NCI-H2196 treated with DMSO at 0.1 percent for 48 hours (cell line): Measurements from ENCODE around the gene TNNT3.
"Not testable (repeated sequence)": the region's sequence is repeated elsewhere in the genome, so short reads cannot be mapped to it uniquely, and the experiment has no call there.

Source experiments
- DNase-seq: peaks from one replicate; lab custom pipeline; 2025; ENCODE audit not compliant: unreplicated experiment; lab: John Stamatoyannopoulos, UW

The TNNT3 gene

GRCh38 chr11:1919391-1920127, at the start of gene TNNT3:
Gene TNNT3 (plus strand): TSS chr11:1919703. CDS start chr11:1922875, 3,172 bp downstream.
- no peak for DNase-seq

GRCh38 chr11:1870326-1870696, 49.2 kb upstream of the TNNT3 start:
- DNase-seq = no peak

DNA sequence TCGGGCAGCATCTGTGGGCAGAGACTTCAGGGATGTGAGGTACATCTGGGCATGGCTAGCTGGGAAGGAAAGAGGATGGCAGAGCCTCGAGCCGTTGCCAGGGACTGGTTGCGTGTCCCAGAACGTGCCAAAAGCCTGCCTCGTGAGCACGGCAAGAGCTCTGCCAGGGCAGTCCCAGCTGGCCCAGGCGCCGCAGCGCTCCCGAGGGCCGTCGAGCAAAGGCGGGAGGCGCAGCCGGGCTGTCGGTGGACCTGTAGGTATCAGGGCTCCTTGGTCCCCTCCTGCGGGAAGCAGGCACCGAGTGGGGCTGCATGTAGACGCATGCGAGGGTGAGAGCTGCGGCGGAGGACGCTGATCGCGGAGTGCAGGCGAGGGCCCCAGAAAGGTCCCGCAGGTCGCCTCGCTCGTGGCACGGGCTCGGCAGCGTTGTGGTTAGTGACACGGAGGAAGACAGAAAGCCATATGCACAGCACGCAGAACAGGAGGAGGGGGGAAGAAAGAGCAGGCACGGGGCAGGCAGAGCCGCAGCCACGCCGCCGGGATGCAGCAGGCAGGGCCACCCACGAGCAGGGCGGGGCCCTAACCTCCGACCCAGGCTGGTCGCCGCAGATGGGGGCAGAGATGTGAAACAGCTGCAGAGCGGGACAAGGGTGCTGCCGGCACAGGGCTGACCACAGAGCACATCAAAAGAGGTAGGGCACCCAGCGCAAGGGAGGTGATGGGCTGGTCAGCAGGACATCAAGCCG, 48.6 kb upstream of the TNNT3 start:
- DNase-seq = no peak

DNA sequence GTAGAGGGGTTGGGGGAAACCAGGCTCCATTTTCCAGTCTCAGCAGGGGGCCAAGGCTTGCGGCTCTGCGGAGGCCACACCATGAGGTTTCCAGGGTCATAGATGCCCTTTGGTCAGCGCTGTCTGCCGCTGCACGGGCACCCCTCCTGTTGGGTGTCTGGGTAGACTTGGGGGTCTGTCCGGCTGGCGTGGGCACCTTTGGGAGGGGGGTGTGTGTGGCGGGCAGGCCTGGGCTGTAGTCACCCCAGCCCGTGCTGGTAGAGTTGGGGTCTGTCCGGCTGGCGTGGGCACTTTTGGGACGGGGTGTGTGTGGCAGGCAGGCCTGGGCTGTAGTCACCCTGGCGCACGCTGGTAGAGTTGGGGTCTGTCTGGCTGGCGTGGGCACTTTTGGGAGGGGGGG, 48.0 kb upstream of the TNNT3 start:
- no peak for DNase-seq

DNA sequence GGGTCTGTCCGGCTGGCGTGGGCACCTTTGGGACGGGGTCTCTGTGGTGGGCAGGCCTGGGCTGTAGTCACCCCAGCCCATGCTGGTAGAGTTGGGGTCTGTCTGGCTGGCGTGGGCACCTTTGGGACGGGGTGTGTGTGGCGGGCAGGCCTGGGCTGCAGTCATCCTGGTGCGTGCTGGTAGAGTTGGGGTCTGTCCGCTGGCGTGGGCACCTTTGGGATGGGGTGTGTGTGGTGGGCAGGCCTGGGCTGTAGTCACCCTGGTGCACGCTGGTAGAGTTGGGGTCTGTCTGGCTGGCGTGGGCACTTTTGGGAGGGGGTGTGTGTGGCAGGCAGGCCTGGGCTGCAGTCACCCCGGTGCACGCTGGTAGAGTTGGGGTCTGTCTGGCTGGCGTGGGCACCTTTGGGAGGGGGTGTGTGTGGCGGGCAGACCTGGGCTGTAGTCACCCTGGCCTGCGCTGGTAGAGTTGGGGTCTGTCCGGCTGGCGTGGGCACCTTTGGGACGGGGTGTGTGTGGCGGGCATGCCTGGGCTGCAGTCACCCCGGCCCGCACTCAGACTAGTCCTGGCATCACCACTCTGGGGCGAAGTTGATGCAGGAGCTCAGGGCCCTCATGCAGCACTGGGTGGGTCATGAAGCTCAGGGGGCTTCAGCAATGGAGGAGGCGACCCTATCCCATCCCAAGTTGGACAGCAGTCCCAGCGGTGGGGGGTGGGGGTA, 47.1 kb upstream of the TNNT3 start:
- DNase-seq = no peak

- DNase-seq = no peak
These were observed 46.3 kb upstream of the TNNT3 start for GRCh38 chr11:1873048-1873812.

DNA sequence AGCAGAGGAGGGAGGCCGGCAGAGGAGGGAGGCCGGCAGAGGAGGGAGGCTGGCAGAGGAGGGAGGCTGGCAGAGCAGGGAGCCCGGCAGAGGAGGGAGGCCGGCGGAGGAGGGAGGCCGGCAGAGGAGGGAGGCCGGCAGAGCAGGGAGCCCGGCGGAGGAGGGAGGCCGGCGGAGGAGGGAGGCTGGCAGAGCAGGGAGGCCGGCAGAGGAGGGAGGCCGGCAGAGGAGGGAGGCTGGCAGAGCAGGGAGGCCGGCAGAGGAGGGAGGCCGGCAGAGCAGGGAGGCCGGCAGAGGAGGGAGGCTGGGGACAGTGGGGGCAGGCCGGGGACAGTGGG, 45.7 kb upstream of the TNNT3 start:
- not testable (repeated sequence) for DNase-seq

DNA sequence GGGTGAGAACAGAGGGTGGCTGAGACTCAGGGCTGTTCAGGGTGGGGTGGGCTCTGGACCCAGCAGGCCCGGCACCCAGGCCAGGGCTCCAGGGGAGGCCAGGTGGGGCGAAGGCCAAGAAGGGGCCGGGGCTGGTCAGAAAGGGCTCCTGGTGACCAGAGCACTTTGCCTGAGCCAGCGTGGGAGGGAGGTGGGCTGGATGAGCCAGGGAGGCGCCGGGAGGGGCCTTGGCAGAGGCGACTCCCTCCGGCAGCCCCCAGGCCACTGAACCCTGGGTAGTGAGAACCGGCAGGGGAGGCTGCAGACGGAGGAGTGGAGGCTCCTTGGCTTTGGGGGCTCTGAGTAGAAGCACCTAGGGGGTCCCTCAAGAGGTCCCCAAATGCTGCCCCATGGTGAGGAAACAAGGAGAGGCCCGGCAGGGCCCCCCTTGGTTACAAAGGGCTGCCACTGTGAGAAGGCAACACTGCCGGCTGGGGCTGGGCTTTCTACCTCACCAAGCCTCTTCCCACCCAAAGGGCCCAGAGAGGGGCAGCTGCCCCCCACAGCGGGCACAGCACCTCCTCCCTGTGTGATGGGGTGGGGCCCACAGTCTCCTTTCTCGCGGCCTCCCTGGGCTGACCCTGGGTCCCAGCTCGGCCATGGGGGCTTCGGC, 44.9 kb upstream of the TNNT3 start:
- not testable (repeated sequence) for DNase-seq

DNA sequence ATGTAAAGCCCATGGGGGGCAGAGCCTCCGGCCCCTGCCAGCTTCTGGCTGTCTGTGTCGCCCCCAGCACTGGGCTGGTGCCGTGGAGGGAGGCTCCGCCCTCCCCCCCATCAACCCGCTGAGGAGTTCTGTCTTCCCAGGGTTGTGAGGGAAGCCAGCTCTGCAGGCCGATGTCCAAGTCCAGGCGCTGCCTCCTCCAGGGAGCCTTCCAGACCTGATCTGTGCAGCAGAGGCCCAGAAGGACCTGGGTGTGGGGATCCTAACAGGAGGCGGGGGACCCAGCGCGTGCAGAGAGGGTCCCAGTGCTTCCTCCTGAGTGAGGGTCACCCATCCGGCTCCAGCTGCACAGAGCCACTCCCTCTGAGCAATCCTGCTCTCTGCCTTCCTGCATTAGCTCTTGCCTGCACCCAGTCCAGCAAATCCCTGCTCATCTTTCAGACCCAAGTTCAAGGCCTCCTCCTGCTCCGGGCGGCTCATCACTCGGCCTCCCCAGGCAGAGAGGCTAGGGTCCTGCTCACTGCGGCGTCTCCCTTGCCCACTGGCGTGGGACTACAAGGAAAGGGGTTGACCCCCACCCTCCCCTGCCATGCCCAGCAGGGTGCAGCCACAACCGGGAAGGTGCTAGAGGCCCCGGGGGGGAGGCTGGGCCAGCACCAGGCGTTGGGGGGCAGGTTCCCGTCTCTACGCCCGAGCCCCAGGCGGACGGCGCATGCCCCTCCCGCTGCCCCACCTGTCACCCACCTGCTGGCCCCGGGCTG, 44.2 kb upstream of the TNNT3 start:
- no peak for DNase-seq

GRCh38 chr11:1875851-1876301, 43.6 kb upstream of the TNNT3 start:
- DNase-seq = not testable (repeated sequence)

DNA sequence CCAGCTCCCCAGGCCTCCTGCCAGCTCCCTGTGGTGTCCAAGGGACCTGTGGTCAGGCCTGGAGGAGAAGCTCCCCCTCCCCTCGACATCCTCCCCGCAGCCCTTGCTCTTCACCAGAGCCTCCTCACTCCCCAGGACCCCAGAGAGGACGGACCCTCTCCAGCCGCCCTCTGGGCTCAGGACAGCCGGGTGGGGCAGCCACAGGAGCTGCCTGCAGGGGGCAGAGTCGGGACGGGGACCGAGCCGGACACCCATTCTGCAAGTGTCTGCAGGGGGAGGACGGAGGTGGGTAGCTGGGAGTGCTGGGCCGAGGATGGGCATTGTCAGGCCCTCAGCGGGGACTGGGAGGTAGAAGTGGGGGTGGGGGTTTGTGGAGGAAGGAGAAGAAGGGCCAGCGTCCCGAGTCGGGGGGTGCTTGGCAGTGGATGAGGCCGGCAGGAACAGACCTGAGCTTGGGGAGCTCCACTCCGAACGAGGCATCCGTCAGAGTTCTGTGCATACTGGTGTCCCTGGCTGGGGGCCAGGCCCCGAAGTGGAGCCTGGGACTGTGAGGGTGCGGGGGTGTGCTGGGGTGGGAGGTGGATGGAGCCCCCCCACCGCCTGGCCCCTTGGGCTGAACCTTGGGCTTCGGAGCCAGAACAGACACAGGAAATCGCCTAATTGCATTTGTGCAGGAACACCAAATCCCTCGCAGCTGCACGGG, 43.0 kb upstream of the TNNT3 start:
- no peak for DNase-seq

DNA sequence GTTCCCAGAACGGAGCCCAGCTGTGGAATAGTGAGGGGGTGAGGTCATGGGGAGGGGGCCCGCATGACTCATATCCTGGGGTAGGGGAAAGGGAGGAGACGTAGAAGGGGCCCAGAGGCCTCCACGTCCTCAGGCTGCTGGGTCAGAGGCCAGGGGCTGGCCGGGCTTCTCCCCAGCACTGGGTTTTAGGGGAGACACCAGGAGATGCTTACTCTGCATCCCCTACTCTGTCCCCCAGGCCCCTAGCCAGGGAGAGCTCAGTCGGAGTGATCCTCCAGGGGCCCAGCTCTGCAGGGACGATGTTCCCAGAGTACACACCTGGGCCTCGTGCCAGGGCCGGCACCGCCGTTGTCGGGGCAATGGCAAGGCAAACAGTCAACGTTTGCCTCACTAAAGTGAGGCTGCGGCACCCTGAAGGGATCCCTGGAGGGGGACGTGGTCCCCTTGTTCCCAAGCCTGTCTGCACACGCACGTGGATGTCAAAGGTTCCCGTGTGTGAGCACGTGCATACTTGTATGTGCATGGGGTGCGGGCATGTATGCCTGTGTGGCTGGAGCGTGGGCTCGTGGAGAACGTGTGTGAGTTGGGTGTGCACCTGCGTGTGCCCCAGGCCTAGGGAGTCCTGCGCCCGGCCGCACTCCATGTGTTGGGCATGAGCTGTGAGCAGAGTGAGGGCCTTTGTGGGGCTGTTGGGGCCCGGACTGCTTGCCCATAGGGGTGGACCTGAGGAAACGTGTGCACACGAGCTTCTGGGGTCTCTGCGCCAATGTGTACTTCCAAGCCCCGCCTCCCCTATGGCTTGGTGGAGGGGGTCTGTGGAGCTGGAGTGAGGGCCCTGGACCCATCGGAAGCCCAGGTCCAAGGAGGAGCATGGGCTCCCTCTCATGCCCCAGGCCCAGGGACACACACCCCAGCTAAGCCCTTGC, 42.0 kb upstream of the TNNT3 start:
- DNase-seq = no peak

GRCh38 chr11:1878137-1879031, 41.1 kb upstream of the TNNT3 start:
- no peak for DNase-seq

GRCh38 chr11:1879342-1879940, 40.1 kb upstream of the TNNT3 start:
- no peak for DNase-seq

- no peak for DNase-seq
These were observed 39.4 kb upstream of the TNNT3 start for GRCh38 chr11:1879941-1880720.
